ENCODE measurements around the gene DMRTB1. TPM values are rescaled to one million over a fixed set of nuclear protein-coding genes. Genes with fewer than 3 reads are reported as not detected.

Gene DMRTB1
- total and polyA plus RNA-seq, 2 of the 8 experiments (the other 6 are each of a cell fraction or from before 2014, with no cell fraction given): 0.06 to 0.35 TPM

- no peak for TF ChIP-seq HDAC6 (IDR thresholded peaks at IDR 0.05; ENCODE audit: low read depth, low read length)
- TF ChIP-seq TEAD4 (IDR thresholded peaks at IDR 0.05; ENCODE audit: low read depth, low read length): no peak
- TF ChIP-seq POU5F1 (IDR thresholded peaks at IDR 0.05; ENCODE audit: low read depth, low read length): no peak
- no peak for TF ChIP-seq JUND (IDR thresholded peaks at IDR 0.05; ENCODE audit: low read length)
These were observed 9.5 kb upstream of the DMRTB1 start (continued) for GRCh38 chr1:53449693-53450092.
